ENCODE data around the gene POLR1G.
A peak's percentile ranks its signal among the peaks of the same experiment; 100 is the strongest.

POLR1G gene

DNA sequence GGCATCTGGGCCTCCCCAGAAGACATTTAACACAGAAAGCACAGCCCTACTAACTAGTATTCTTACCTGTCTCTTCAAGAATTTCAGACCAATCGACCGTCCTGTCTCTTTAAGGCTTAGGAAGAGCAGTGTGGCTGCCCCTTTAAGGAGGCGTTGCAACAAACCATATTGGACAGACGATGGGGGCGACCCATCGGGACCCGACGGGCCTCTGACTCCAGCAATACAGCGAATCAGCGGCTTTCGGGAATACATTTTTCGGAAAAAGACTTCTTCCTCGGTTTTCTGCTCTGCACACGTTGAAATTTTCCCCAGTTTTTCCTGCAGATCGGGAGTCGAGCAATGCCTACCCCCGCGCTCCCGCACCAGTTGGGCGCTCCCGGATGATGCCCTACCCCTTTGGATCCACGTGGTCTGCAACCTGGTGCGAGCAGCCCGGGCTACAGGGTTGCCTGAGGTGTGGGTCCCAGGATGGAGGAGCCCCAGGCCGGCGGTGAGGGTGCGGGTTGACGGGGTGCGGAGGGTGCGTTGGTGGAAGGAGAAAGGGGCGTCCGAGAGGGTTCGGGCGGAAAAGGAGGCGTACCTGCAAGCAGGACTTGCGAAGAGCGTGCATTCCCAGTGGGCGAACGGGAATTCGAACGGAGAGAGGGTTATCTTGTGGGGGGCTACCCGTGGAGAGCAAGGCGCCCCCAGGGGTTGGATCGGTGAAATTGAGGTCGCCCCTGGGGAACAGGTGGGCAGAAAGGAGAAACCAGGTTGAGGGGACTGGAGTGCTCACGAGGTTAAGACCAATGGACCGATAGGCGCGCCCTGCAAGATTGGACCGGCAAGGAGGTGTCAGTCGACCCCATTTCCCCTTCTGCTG is at the start of gene POLR1G:
TSS of gene POLR1G (plus strand) at position 419 of the 865 bp plus-strand sequence. CDS start at position 472, 53 bp downstream.
- ATAC-seq = peak; percentile 77

GRCh38 chr19:45356760-45357444 is 49.5 kb upstream of the POLR1G start:
- TF ChIP-seq CSDC2 (CRISPR knock-in tag; IDR thresholded peaks at IDR 0.05) (no peak), ZFP3 (CRISPR knock-in tag; IDR thresholded peaks at IDR 0.05) (no peak), PPARA (CRISPR knock-in tag; IDR thresholded peaks at IDR 0.05; ENCODE audit: borderline replicate concordance) (no peak), ZNF70 (CRISPR knock-in tag; IDR thresholded peaks at IDR 0.05) (no peak), OSR1 (CRISPR knock-in tag; IDR thresholded peaks at IDR 0.05) (no peak)
- TF ChIP-seq, protein P1, sequence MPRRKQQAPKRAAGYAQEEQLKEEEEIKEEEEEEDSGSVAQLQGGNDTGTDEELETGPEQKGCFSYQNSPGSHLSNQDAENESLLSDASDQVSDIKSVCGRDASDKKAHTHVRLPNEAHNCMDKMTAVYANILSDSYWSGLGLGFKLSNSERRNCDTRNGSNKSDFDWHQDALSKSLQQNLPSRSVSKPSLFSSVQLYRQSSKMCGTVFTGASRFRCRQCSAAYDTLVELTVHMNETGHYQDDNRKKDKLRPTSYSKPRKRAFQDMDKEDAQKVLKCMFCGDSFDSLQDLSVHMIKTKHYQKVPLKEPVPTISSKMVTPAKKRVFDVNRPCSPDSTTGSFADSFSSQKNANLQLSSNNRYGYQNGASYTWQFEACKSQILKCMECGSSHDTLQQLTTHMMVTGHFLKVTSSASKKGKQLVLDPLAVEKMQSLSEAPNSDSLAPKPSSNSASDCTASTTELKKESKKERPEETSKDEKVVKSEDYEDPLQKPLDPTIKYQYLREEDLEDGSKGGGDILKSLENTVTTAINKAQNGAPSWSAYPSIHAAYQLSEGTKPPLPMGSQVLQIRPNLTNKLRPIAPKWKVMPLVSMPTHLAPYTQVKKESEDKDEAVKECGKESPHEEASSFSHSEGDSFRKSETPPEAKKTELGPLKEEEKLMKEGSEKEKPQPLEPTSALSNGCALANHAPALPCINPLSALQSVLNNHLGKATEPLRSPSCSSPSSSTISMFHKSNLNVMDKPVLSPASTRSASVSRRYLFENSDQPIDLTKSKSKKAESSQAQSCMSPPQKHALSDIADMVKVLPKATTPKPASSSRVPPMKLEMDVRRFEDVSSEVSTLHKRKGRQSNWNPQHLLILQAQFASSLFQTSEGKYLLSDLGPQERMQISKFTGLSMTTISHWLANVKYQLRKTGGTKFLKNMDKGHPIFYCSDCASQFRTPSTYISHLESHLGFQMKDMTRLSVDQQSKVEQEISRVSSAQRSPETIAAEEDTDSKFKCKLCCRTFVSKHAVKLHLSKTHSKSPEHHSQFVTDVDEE (CRISPR knock-in tag; IDR thresholded peaks at IDR 0.05) = no peak
- TF ChIP-seq, protein P2, sequence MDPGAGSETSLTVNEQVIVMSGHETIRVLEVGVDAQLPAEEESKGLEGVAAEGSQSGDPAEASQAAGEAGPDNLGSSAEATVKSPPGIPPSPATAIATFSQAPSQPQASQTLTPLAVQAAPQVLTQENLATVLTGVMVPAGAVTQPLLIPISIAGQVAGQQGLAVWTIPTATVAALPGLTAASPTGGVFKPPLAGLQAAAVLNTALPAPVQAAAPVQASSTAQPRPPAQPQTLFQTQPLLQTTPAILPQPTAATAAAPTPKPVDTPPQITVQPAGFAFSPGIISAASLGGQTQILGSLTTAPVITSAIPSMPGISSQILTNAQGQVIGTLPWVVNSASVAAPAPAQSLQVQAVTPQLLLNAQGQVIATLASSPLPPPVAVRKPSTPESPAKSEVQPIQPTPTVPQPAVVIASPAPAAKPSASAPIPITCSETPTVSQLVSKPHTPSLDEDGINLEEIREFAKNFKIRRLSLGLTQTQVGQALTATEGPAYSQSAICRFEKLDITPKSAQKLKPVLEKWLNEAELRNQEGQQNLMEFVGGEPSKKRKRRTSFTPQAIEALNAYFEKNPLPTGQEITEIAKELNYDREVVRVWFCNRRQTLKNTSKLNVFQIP (CRISPR knock-in tag; IDR thresholded peaks at IDR 0.05; ENCODE audit: borderline replicate concordance, low read depth) = no peak
- ATAC-seq = no peak

More for the DNA sequence above, at the start of gene POLR1G:
- TF ChIP-seq ZFP3 (CRISPR knock-in tag; IDR thresholded peaks at IDR 0.05) = no peak
- no peak for TF ChIP-seq ZFP30 (CRISPR knock-in tag; IDR thresholded peaks at IDR 0.05)
- no peak for TF ChIP-seq ESRRG (CRISPR knock-in tag; IDR thresholded peaks at IDR 0.05)
- no peak for TF ChIP-seq ZNF8 (CRISPR knock-in tag; IDR thresholded peaks at IDR 0.05)
- TF ChIP-seq ISL1 (CRISPR knock-in tag; IDR thresholded peaks at IDR 0.05) = no peak
- no peak for TF ChIP-seq CSDC2 (CRISPR knock-in tag; IDR thresholded peaks at IDR 0.05)
- no peak for TF ChIP-seq SNAI2 (CRISPR knock-in tag; IDR thresholded peaks at IDR 0.05)

GRCh38 chr19:45357445-45357783 is 49.0 kb upstream of the POLR1G start:
- ATAC-seq = no peak
- TF ChIP-seq SNAI2 (CRISPR knock-in tag; IDR thresholded peaks at IDR 0.05) = no peak
- no peak for TF ChIP-seq ZNF8 (CRISPR knock-in tag; IDR thresholded peaks at IDR 0.05)
- no peak for TF ChIP-seq ZFP30 (CRISPR knock-in tag; IDR thresholded peaks at IDR 0.05)
- no peak for TF ChIP-seq ESRRG (CRISPR knock-in tag; IDR thresholded peaks at IDR 0.05)
- TF ChIP-seq ZNF70 (CRISPR knock-in tag; IDR thresholded peaks at IDR 0.05) = no peak
- TF ChIP-seq, protein P3, sequence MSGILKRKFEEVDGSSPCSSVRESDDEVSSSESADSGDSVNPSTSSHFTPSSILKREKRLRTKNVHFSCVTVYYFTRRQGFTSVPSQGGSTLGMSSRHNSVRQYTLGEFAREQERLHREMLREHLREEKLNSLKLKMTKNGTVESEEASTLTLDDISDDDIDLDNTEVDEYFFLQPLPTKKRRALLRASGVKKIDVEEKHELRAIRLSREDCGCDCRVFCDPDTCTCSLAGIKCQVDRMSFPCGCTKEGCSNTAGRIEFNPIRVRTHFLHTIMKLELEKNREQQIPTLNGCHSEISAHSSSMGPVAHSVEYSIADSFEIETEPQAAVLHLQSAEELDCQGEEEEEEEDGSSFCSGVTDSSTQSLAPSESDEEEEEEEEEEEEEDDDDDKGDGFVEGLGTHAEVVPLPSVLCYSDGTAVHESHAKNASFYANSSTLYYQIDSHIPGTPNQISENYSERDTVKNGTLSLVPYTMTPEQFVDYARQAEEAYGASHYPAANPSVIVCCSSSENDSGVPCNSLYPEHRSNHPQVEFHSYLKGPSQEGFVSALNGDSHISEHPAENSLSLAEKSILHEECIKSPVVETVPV (CRISPR knock-in tag; IDR thresholded peaks at IDR 0.05) = no peak
- TF ChIP-seq TCF4 (CRISPR knock-in tag; IDR thresholded peaks at IDR 0.05; ENCODE audit: borderline replicate concordance) = no peak
- TF ChIP-seq, protein P2 (CRISPR knock-in tag; IDR thresholded peaks at IDR 0.05; ENCODE audit: borderline replicate concordance, low read depth) = no peak
- TF ChIP-seq, protein P4, sequence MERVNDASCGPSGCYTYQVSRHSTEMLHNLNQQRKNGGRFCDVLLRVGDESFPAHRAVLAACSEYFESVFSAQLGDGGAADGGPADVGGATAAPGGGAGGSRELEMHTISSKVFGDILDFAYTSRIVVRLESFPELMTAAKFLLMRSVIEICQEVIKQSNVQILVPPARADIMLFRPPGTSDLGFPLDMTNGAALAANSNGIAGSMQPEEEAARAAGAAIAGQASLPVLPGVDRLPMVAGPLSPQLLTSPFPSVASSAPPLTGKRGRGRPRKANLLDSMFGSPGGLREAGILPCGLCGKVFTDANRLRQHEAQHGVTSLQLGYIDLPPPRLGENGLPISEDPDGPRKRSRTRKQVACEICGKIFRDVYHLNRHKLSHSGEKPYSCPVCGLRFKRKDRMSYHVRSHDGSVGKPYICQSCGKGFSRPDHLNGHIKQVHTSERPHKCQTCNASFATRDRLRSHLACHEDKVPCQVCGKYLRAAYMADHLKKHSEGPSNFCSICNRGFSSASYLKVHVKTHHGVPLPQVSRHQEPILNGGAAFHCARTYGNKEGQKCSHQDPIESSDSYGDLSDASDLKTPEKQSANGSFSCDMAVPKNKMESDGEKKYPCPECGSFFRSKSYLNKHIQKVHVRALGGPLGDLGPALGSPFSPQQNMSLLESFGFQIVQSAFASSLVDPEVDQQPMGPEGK (CRISPR knock-in tag; IDR thresholded peaks at IDR 0.05; ENCODE audit: borderline replicate concordance) = no peak
- TF ChIP-seq BACH2 (CRISPR knock-in tag; IDR thresholded peaks at IDR 0.05; ENCODE audit: borderline replicate concordance) = no peak
- TF ChIP-seq ISL1 (CRISPR knock-in tag; IDR thresholded peaks at IDR 0.05) = no peak
- no peak for TF ChIP-seq ZNF565 (CRISPR knock-in tag; conservative IDR thresholded peaks at IDR 0.05; ENCODE audit: low read depth)
- TF ChIP-seq ZC3H10 (CRISPR knock-in tag; IDR thresholded peaks at IDR 0.05) = no peak
- TF ChIP-seq, protein P1 (CRISPR knock-in tag; IDR thresholded peaks at IDR 0.05) = no peak
- TF ChIP-seq, protein P5, sequence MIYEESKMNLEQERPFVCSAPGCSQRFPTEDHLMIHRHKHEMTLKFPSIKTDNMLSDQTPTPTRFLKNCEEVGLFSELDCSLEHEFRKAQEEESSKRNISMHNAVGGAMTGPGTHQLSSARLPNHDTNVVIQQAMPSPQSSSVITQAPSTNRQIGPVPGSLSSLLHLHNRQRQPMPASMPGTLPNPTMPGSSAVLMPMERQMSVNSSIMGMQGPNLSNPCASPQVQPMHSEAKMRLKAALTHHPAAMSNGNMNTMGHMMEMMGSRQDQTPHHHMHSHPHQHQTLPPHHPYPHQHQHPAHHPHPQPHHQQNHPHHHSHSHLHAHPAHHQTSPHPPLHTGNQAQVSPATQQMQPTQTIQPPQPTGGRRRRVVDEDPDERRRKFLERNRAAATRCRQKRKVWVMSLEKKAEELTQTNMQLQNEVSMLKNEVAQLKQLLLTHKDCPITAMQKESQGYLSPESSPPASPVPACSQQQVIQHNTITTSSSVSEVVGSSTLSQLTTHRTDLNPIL (CRISPR knock-in tag; IDR thresholded peaks at IDR 0.05; ENCODE audit: low read depth) = no peak
- no peak for TF ChIP-seq OSR1 (CRISPR knock-in tag; IDR thresholded peaks at IDR 0.05)

Measured in SK-N-SH treated with all-trans-retinoic acid at 6 μM for 48 hours (cell line).